ENCODE data around the gene NEK7.

The NEK7 gene

DNA sequence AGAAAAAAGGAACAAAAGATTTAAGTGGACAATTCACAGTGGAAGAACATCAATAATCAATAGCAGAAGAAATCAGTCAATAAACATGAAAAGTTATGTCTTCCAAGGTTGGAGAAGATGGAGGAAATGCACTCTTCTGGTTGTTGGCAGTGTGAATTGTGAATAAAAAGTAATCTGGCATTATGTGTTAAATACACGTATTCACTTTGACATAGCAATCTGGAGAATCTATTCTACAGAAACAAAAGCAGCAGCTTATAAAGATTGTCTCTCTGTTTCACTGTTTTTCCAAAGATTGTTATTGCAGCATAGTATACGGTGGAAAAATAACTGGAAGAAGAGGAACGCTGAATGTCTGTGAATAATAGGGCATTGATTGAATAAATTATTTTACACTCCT lies 169.4 kb downstream of the NEK7 start:
- H3F3A ChIP-seq (ENCODE audit: insufficient read depth, low read length), result no peaks in the 10 kb centered on the region
- H3K4me2 ChIP-seq (ENCODE audit: low read length), result no peak overlapping the region
- no peak overlapping the region for H2AFZ ChIP-seq (ENCODE audit: low read length)
- no peak for TF ChIP-seq EZH2 (IDR thresholded peaks at IDR 0.05; ENCODE audit: borderline replicate concordance, low read length)
- TF ChIP-seq, protein P1, sequence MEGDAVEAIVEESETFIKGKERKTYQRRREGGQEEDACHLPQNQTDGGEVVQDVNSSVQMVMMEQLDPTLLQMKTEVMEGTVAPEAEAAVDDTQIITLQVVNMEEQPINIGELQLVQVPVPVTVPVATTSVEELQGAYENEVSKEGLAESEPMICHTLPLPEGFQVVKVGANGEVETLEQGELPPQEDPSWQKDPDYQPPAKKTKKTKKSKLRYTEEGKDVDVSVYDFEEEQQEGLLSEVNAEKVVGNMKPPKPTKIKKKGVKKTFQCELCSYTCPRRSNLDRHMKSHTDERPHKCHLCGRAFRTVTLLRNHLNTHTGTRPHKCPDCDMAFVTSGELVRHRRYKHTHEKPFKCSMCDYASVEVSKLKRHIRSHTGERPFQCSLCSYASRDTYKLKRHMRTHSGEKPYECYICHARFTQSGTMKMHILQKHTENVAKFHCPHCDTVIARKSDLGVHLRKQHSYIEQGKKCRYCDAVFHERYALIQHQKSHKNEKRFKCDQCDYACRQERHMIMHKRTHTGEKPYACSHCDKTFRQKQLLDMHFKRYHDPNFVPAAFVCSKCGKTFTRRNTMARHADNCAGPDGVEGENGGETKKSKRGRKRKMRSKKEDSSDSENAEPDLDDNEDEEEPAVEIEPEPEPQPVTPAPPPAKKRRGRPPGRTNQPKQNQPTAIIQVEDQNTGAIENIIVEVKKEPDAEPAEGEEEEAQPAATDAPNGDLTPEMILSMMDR (IDR thresholded peaks at IDR 0.05; ENCODE audit: low read length), result no peak
- H4K20me1 ChIP-seq (ENCODE audit: insufficient read depth, low read length), result no peaks in the 10 kb centered on the region
- H3K9ac ChIP-seq (ENCODE audit: low read length), result no peak overlapping the region
- no peaks in the 10 kb centered on the region for H3K36me3 ChIP-seq (ENCODE audit: insufficient read depth, low read length)
- no peaks in the 10 kb centered on the region for H3K9me2 ChIP-seq (ENCODE audit: low read depth, low read length)
- H3K27me3 ChIP-seq (ENCODE audit: insufficient read depth, low read length), result no peaks in the 10 kb centered on the region
- no peak overlapping the region for H3K4me3 ChIP-seq (ENCODE audit: low read depth, low read length, poor library complexity, severe bottlenecking)
- no peaks in the 10 kb centered on the region for H3K4me1 ChIP-seq (ENCODE audit: insufficient read depth, low read length, severe bottlenecking)
- H3K79me2 ChIP-seq (ENCODE audit: insufficient read depth, low read length), result no peaks in the 10 kb centered on the region
- H3K9me3 ChIP-seq (ENCODE audit: low read length), result no peaks in the 10 kb centered on the region
- no peak overlapping the region for H3K27ac ChIP-seq (ENCODE audit: low read depth, low read length, poor library complexity, severe bottlenecking)

DNA sequence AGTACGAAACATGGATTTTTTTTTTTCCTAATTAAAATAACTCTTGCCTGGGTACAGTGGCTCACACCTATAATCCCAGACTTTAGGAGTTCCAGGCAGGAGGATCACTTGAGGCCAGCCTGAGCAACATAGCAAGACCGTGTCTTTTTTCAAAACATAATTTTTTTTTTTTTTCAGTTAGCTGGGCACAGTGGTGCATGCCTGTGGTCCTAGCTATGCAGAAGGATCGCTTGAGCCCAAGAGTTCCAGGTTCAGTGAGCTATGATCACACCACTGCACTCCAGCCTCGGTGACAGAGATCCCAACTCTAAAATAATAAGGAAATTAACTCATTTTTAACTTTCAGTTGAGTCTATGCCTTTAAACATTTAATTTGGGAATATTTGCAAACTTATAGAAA lies 170.1 kb downstream of the NEK7 start:
- H3F3A ChIP-seq (ENCODE audit: insufficient read depth, low read length), result no peaks in the 10 kb centered on the region

DNA sequence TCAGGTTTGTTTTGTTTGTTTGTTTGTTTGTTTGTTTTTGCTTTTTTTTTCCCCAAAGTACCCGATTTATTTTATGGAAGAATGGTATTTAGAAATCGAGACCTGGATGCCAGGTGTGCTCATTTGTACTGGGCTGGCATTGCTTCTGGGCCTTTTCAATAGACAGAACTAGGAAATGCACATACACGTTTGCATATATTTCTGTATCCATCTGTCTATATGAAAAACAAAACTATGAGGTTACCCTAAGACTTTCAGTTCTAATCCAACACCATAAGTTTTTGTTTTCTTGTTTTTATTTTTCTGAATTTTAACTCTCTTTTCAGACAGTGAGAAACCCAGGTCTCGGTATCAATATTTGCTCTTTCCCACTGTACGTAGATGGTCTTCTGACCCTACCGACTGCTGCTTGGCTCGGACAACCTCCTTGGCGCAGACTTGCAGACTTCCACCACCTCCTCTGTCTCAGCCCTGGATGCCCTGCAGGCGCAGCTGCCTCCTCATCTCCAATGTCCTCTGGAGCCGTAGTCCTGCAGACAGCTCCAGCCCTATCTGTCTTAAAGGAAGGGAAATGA lies 171.7 kb downstream of the NEK7 start:
- Histone ChIP-seq H3K27ac (ENCODE audit: low read depth, low read length, poor library complexity, severe bottlenecking) (no peak overlapping the region), H3K4me2 (ENCODE audit: low read length) (no peak overlapping the region), H3K79me2 (ENCODE audit: insufficient read depth, low read length) (no peaks in the 10 kb centered on the region), H3K9me2 (ENCODE audit: low read depth, low read length) (no peaks in the 10 kb centered on the region), H3K4me3 (ENCODE audit: low read depth, low read length, poor library complexity, severe bottlenecking) (no peak overlapping the region), H4K20me1 (ENCODE audit: insufficient read depth, low read length) (no peaks in the 10 kb centered on the region), H3K4me1 (ENCODE audit: insufficient read depth, low read length, severe bottlenecking) (no peaks in the 10 kb centered on the region), H3F3A (ENCODE audit: insufficient read depth, low read length) (no peaks in the 10 kb centered on the region), H3K9ac (ENCODE audit: low read length) (no peak overlapping the region), H2AFZ (ENCODE audit: low read length) (no peak overlapping the region), H3K36me3 (ENCODE audit: insufficient read depth, low read length) (no peaks in the 10 kb centered on the region), H3K27me3 (ENCODE audit: insufficient read depth, low read length) (no peaks in the 10 kb centered on the region), H3K9me3 (ENCODE audit: low read length) (no peaks in the 10 kb centered on the region)
- TF ChIP-seq, protein P1 (IDR thresholded peaks at IDR 0.05; ENCODE audit: low read length), result no peak
- TF ChIP-seq EZH2 (IDR thresholded peaks at IDR 0.05; ENCODE audit: borderline replicate concordance, low read length), result no peak

More for the DNA sequence above, 170.1 kb downstream of the NEK7 start:
- no peaks in the 10 kb centered on the region for H4K20me1 ChIP-seq (ENCODE audit: insufficient read depth, low read length)
- no peak for TF ChIP-seq EZH2 (IDR thresholded peaks at IDR 0.05; ENCODE audit: borderline replicate concordance, low read length)
- TF ChIP-seq, protein P1 (IDR thresholded peaks at IDR 0.05; ENCODE audit: low read length), result no peak
- no peak overlapping the region for H3K27ac ChIP-seq (ENCODE audit: low read depth, low read length, poor library complexity, severe bottlenecking)
- no peaks in the 10 kb centered on the region for H3K4me1 ChIP-seq (ENCODE audit: insufficient read depth, low read length, severe bottlenecking)
- H3K27me3 ChIP-seq (ENCODE audit: insufficient read depth, low read length), result no peaks in the 10 kb centered on the region
- H3K9me3 ChIP-seq (ENCODE audit: low read length), result no peaks in the 10 kb centered on the region
- no peak overlapping the region for H3K4me3 ChIP-seq (ENCODE audit: low read depth, low read length, poor library complexity, severe bottlenecking)
- no peaks in the 10 kb centered on the region for H3K36me3 ChIP-seq (ENCODE audit: insufficient read depth, low read length)
- no peak overlapping the region for H3K9ac ChIP-seq (ENCODE audit: low read length)
- no peak overlapping the region for H3K4me2 ChIP-seq (ENCODE audit: low read length)
- no peaks in the 10 kb centered on the region for H3K79me2 ChIP-seq (ENCODE audit: insufficient read depth, low read length)
- no peak overlapping the region for H2AFZ ChIP-seq (ENCODE audit: low read length)
- no peaks in the 10 kb centered on the region for H3K9me2 ChIP-seq (ENCODE audit: low read depth, low read length)

Data from OCI-LY1 (cell line).